NCI-H345 treated with DMSO at 0.1 percent for 48 hours (cell line): ENCODE measurements around the gene WNT10A.

Experiments
- DNase-seq: peaks from one replicate; lab custom pipeline; 2025; ENCODE audit not compliant: unreplicated experiment; lab: John Stamatoyannopoulos, UW

The WNT10A gene

GRCh38 chr2:218876562-218877219, 4.0 kb upstream of the WNT10A start:
- peak; percentile 55 for DNase-seq

- no peak for DNase-seq
These were observed 3.3 kb upstream of the WNT10A start for GRCh38 chr2:218877331-218877730.

GRCh38 chr2:218877891-218878290, 2.8 kb upstream of the WNT10A start:
- DNase-seq: no peak

- no peak for DNase-seq
These were observed 2.2 kb upstream of the WNT10A start for GRCh38 chr2:218878486-218878885.

- no peak for DNase-seq
These were observed 1.5 kb upstream of the WNT10A start for GRCh38 chr2:218878926-218879761.

GRCh38 chr2:218879776-218880101, 913 bp upstream of the WNT10A start:
- no peak for DNase-seq

GRCh38 chr2:218880859-218881594, 375 bp downstream of the WNT10A start:
- DNase-seq: no peak

GRCh38 chr2:218881744-218882460, 1.2 kb downstream of the WNT10A start:
- no peak for DNase-seq

- DNase-seq: no peak
These were observed 1.8 kb downstream of the WNT10A start for GRCh38 chr2:218882461-218882816.

- no peak for DNase-seq
These were observed 2.3 kb downstream of the WNT10A start for GRCh38 chr2:218882866-218883366.

- no peak for DNase-seq
These were observed 3.1 kb downstream of the WNT10A start for GRCh38 chr2:218883491-218884490.

- DNase-seq: no peak
These were observed 3.9 kb downstream of the WNT10A start for GRCh38 chr2:218884519-218884918.

GRCh38 chr2:218885981-218886947, 5.6 kb downstream of the WNT10A start:
- no peak for DNase-seq

- no peak for DNase-seq
These were observed 6.4 kb downstream of the WNT10A start for GRCh38 chr2:218887079-218887478.

GRCh38 chr2:218888341-218888740, 7.7 kb downstream of the WNT10A start:
- DNase-seq: no peak

GRCh38 chr2:218889937-218890336, 9.3 kb downstream of the WNT10A start:
- no peak for DNase-seq

- no peak for DNase-seq
These were observed 9.7 kb downstream of the WNT10A start for GRCh38 chr2:218890369-218890768.

- DNase-seq: no peak
These were observed 10.9 kb downstream of the WNT10A start for GRCh38 chr2:218891275-218892135.
